Stimulated activated CD8-positive, alpha-beta memory T cell treated with anti-CD3 and anti-CD28 coated beads, Interleukin-7, amount 100 ng/mL, for 48 hours (primary cell): ENCODE measurements around the gene CYSLTR2.

ENCODE experiments used
- DNase-seq, 2 donors: peaks; one replicate each; pipeline ENCODE4 v3.0.0-alpha.2; 2020; ENCODE audit warnings: low read depth in 1 of 2; ENCODE audit errors: extremely low read depth in 1 of 2

Gene CYSLTR2

DNA sequence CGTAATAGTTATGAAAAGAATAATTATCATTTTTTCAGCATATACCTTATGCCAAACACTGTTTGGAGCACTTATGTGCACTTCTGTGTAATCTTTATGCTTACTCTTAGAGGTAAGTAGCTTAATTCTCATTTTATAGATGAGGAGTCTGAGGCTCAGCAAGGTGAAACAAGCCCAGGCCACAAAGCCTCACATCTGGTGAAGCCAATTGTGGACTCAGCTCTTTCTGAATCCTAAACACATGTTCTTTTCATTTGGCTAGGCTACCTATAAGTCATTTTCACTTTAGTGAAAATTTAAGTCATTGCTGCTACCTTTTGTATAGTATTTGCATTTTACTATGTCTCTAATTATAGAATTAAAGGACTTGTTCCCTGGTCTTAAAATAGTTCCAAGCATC lies 84.0 kb downstream of the CYSLTR2 start:
- no peak for DNase-seq

DNA sequence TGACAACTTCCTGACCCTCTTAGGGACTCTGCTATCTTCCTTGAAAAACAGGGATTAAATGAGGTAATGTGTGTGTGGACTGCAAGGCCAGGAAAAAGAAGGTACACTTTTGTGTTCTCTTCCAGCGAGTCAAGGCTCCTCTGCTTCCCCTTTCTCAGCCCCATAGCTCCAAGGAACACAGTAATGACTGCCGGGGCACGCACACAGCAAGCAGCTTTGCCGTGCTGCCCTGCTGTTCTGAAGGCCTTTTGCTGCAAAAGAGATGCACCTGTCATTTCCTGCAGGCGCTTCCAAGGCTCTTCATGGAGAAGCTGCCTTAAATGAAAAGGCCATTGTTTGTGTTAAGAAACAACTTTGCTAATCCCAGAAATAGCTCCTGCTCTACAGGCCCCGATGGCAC lies 84.6 kb downstream of the CYSLTR2 start:
- no peak for DNase-seq

DNA sequence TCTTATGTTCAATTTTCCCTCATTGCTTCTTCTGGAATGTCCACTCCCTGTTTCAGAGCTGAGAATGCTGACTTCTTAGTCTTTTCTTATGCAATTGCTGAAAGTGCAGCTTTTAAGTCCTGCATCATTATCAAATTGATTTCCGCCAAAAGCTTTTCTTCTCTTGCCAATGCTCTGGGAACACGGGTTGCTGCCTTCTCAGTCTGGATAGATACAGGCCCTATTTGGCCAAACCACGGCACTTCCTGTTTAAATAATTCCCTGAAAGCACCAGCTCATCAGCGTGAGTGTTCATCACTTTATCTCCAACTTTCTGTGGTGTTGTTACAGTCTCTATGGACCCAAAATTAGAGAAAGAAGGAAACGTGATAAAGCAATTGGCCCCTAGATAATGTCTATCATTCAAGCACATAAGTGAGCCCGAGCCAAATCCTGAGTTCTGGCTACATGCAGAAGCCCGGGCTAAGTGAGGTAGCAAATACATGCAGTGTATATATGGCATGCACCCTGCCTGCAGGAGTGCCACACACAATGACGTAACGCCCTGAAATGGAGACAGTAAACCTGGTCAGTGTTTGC lies 85.7 kb downstream of the CYSLTR2 start:
- no peak for DNase-seq

DNA sequence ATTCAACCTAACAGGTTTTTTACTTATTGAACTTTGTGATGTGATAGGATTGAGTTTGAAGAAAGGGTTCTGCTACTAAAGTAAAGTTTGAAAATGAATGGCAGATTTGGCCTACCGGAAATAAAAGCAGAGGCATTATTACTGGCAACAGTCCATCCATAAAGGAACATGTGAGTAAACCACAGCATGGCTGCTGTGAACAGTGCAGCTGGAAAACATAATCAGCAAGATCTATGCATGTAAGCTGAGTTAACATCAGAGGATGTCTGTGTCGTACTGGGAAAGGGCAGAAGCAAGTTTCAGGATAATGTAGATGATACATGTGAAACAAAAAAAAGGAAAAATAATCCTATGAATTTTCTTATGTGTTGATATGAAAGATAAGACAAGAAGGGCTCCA lies 87.6 kb downstream of the CYSLTR2 start:
- no peak for DNase-seq

DNA sequence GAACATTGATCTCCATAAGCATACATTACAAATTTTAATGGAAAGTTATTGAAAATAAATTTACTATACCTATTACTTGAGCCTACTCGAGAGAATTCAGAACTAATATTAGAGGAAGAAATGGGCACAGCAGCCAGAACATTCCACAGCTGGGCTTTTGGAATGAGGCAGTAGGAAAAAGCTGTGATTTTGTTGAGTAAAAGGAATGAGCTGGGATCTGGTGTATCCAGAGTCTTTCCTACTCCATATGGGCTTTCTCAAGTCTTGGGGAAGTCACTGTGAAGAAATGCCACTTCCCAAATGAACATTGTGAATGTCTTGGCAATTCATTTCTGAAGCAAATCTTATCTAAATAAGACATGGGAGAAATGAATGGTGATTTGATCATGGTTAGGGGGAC lies 93.1 kb downstream of the CYSLTR2 start:
- DNase-seq = no peak

DNA sequence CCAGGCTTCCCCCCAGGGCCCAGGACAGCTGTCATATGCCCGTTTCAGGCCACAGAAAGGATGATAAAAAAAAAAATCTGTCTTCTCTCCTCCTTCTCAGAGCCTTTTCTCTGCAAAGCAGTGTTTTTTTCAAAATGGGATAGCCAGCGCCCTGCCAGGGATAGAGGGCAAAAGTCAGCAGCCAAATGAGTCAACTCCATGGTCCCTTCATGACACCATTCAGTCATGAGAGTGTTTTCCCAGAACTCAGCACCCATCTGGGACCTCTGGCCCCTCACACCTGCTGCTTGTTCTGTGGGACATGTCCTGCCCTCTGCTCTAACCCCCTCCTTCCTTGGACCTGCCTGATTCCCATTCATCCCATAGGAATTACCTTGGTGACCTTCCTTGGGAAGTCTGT lies 95.0 kb downstream of the CYSLTR2 start:
- DNase-seq = no peak

DNA sequence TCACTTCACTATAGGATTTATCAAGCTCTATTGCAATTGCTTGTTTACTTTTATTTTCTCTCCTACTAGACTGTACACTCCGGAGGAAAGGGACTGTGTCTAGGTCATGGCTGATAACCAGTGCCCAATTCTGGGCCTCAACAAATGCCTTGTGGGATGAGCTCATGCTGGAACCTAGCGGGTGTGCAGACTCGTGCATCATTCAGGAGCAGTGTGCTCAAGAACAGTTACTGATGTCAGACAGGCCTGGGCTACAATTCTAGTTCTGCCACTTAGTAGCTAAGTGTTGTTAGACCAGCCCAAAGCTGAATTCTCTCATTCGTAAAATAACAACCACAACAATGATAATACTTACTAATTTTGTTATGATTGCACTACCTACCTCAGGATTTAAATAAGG lies 95.4 kb downstream of the CYSLTR2 start:
- DNase-seq = no peak

DNA sequence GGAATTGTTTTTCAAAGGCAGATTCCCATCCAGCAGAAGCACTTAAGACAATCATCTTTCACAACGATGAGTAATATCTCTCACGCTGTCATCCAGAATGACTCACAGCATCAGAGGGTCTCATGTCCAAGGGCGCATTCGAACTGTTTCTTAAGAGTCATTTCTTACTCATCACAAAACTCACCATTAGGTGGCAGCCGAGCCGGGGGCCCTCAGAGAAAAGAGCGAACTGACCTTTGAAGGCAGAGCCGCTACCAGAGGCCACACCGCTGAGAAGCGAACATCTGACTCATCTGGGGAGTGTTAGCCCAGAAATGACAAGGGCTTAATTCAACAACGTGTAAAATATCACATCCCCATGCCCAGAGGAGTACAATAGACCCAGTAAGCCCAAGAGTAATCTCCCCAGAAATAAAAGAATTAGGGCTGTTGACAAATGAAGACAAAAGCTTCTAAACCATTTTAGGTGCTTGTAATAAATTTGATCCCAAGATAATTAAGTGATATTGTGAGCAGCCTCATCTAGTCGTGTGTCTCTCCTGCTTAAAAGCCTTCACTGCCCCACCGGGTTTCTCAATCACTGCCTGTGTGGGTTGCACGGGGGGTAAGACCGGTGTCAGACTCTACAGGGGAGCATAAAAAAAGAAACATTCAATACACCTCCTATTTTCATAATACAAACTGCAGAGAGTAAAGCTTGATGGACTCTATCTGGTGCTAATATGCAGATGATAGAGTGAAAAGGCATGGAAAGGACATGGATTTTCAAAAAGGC lies 96.2 kb downstream of the CYSLTR2 start:
- DNase-seq = peak; percentile 59 to 84

DNA sequence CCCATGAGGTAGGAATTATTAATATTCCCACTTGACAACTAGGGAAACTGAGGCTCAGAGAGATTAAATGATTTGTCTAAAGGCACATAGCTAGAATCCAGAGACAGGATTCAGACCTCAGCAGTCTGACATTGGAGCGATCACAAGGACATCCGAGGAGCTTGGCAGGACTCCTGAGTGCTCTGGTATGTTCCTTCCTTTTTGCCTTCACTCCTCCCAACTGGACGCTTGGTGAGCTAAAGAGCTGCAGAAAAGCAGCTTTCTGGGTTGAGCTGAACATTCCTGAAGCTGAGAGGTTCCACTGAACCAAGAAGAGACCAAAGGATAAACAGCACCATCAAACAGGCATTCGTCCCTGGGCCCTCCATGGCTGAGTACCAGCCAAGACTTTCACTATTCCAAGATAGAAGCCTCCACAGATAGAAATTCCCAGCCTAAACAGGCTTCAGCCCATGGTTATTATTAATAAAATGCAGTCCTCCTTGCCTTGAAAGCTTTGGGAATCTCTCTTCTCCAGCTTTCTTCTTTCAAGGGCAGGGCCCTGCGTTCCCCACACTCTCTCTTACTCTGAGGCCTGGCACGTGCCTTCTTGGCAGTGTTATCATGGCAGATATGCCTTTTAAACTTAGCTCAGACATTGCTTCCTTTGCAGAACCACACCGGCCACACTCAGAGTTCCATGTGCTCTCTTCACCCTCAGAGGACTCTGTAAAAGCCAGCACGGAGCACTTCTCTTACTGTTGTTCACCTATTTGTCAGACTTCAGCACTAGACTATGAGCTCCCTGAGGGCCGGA lies 97.1 kb downstream of the CYSLTR2 start:
- DNase-seq = no peak

DNA sequence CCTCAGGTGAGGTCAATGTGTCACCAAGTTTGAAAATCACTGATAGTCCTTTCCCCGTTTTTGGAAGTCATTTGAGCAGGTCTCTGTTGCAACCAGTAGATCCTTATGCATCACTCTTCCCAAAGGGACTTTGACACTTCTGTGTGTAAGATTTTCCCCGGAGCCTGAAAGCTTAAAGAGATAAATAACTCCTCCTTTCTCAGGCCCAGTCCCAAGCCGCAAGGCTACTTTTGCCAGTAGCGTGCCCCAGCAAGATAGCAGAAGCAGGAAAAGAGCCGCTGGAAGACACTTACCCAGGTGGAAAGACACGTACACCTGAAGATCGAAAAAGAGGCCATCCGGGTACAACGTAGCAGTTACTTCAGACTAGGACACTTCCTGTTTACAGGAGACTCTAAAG lies 106.9 kb downstream of the CYSLTR2 start:
- DNase-seq = no peak
